NCI-H2029 (cell line): ENCODE data around the gene FRMD4A.
"Not testable (repeated sequence)": the region's sequence is repeated elsewhere in the genome, so short reads cannot be mapped to it uniquely, and the experiment has no call there.

Experiments used
- DNase-seq: peaks from one replicate; lab custom pipeline; 2025; lab: John Stamatoyannopoulos, UW

Gene FRMD4A

DNA sequence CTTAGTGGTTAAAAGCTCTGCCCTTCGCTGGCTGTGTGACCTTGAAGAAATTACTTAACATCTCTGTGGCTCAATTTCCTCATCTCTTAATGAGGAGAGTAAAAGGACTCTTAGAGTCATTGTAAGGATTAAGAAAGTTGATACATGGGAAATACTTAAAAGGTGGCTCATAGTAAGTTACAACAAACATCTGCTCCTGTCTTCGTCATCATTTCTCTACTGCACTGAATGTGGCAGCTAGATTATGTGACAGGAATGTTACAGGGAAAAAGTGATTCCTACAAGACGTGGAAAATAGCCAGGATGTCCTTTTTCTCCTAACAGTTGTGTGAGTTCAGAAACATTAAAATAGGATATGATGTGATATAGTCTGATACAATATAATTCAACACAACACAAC, 184.7 kb downstream of the FRMD4A start:
- no peak for DNase-seq

- no peak for DNase-seq
These were observed 186.3 kb downstream of the FRMD4A start for GRCh38 chr10:14144451-14144850.

GRCh38 chr10:14142606-14143250, 188.0 kb downstream of the FRMD4A start:
- no peak for DNase-seq

DNA sequence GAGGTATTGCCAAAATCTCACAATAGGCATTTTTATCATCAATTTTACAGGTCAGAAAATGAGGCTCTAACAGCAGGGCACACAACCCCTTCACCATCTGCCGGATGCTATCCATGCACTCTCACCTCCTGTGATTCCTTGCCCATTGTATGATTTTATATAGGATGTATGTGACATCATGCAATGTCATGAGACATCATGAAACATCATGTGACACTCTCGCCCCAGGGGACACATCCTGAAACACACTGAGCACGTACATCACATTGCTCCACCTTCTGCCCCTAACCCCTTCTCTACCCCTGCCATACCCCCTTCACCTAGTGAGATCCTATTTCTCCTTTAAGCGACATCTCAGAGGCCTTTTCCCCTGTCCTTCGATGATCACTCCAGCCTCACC, 189.4 kb downstream of the FRMD4A start:
- no peak for DNase-seq

DNA sequence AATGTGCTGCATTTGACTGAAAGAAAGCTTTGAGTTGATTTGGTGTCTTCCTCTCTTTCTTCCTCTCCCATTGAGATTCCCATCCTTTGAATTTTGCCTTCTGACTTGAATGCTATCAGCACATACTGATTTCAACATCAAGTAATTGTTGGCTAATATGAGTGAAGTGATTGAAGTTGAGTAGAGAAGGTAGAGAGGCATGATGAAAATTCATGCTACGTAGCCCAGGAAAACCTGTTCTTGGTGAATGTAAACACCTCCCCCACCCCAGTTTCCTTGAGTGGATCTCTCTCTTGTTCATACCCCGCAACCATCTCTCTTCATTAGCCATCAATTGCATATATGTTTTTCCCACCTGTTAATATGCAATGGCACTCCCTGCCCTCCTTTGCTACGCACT, 193.3 kb downstream of the FRMD4A start:
- DNase-seq = no peak

DNA sequence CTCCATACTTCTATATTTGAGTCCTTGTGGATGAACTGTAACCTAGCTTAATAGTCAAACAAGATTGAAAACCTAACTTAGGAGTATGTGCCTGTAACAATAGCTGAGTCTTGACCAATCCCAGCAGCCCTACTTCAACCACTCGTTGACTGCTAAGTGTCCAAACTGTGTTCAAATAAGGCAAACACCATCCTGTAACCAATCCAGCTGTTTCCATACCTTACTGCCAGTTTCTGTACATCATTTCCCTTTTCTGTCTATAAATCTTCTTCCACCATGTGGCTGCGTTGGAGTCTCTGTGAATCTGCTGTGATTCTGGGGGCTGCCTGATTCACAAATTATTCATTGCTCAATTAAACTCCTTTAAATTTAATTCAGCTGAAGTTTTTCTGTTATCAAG, 195.5 kb downstream of the FRMD4A start:
- not testable (repeated sequence) for DNase-seq

DNA sequence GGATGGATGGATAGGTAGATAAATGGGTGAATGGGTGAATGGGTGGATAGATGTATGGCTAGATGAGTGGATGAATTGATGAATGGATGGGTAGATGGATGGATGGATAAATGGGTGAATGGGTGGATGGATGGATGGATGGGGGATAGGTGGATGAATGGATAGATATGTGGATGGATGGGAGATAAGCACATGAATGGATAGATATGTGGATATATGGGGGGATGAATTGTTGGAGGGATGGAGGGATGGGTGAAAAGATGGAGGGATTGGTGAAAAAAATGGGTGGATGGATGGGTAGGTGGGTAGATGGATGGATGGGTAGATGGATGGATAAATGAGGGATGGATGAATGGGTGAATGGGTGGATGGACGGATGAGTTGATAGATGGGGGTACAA, 196.4 kb downstream of the FRMD4A start:
- no peak for DNase-seq

DNA sequence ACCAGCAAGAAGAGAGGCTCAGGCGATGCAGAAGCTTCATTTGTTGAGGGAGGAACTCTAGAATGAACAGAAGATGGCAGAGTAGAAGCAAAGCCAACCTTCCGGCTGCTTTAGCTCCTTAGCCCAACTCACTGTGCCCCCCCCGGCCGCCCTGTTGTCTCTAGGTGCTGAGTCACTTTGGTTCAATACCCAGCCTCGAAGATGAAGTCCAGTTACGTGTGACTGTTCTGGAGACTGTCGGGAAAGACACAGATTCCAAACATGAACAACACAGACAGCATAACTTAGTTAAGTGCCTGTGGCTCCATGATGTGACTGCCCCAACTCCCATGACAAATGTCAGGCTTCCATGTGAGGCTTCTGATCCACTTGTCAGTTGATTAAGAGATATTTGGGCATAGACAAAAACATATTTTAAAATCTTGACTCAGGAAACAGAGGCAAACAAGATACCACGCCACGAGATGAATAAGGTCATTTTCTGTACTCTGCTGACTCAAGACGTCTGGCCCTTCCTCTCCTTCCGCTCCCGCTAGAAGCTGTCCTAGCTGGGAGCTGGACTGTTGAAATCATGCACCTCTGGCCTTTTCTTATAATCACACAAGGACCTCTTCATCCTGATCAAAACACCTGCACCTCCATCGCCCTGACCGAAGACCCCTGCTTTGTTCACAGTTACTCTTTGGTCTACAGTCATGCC, 199.3 kb downstream of the FRMD4A start:
- DNase-seq = no peak

GRCh38 chr10:14129770-14130169, 201.0 kb downstream of the FRMD4A start:
- DNase-seq = no peak

- DNase-seq = no peak
These were observed 202.2 kb downstream of the FRMD4A start for GRCh38 chr10:14128519-14128918.

- DNase-seq = no peak
These were observed 203.9 kb downstream of the FRMD4A start for GRCh38 chr10:14126697-14127440.

- DNase-seq = no peak
These were observed 205.2 kb downstream of the FRMD4A start for GRCh38 chr10:14125564-14125963.

DNA sequence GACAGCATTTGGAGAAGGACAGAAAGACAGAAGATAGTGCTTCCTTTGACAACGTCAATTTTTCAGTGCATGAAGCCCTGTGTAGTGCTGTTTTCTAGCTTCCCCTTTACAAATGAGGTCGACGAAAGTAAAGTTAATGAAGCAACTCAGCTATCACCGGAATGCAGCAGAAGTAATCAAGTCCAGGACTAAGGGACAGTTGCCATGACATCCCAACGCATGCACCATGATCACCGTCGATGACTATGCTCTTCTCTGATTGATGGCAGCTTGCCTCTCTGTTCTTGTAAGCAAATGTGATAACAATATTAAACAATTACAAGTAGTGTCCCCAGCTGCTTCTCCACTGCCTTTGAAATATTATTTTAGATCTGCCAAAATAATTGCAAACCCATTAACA, 205.8 kb downstream of the FRMD4A start:
- DNase-seq = no peak

DNA sequence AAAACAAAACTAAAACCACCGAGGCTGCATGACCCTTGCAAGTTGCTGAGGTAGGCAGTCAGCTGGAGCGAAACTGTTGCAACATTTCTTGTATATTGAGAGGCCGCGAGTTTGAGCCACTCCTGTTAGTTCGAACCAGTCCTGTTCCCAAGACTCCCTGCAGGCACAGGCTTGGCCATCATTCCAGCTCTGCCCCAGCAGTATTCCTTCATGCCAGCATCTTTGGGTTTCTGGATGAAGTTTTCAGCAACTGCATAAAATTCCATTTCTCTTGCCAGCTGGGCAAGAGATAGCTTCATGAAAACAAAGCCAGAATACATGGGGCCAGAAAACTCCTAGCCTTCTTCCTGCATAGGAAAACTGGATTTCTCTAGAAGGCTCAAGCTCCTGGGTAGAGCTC, 207.6 kb downstream of the FRMD4A start:
- no peak for DNase-seq

DNA sequence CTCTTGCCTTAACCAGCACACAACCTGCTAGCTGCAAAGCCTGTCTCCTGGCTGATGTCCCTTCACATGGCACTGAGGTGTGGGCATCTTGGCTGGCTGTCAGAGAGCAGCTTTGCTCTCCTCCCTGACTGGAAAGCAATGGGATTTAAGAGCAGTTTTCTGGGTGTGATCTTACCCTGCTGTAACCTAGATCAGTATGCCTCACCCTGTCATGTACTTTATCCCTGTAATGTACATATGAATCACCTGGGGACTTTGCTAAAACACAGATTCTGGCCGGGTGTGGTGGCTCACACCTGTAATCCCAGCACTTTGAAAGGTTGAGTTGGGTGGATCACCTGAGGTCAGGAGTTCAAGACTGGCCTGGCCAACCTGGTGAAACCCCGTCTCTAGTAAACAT, 209.9 kb downstream of the FRMD4A start:
- no peak for DNase-seq

- peak; percentile 38 for DNase-seq
These were observed 211.8 kb downstream of the FRMD4A start for GRCh38 chr10:14118953-14119352.

- DNase-seq = no peak
These were observed 213.9 kb downstream of the FRMD4A start for GRCh38 chr10:14116837-14117236.

GRCh38 chr10:14116021-14116420, 214.7 kb downstream of the FRMD4A start:
- DNase-seq = no peak

DNA sequence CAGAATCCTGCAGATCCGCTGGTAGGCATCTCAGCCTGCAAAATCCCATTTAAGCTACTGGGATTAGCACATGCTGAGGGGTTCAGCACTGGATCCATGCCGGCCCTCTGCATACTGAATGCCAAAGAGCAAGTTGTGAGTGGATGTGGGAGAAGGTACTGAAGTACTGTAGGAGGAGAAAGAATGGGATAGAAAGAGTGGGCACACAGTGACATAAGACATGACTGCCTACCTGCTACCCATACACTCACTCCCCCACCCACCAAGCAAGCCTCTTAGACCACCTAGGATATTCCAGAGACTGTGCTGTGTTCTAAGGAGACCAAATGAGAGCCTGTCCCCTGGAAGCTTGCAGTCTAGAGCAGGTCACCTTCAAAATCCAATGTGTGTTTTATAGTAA, 215.9 kb downstream of the FRMD4A start:
- no peak for DNase-seq

DNA sequence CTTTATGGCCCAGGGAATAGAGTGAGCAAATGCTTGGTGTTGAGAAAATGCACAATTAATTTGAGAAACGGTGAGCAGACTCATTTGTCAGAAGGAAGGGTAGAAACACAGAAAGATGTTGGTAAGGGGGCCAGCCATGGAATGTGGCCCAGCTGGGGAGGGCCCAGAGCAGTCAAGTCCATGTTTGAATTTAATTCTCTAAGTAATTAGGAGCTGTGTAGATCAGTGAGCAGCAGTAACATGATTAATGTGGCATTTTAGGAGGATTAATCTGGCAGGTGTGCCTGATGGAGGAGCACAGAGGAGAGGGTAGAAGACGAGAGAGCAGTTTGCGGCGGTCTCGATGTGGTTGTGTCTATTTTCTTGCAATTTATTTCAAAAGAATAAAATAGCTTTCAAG, 218.7 kb downstream of the FRMD4A start:
- DNase-seq = no peak

DNA sequence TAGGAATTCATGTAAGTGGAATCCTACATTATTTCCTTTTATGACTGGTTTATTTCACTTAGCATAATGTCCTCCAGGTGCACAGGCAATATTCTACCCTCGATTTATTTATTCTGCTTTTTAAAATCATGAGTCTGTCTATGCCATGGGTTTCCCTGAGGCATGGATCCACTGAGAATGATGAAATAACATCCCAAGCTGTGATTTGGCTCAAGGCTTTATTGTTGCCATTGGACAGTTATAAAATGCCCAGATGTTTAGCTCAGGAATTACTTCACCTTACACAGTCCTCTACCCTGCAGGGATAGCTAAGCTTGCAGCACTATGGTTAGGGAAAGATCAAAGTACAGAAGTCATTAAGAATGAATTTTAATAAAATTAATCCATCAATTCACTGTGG, 219.5 kb downstream of the FRMD4A start:
- DNase-seq = no peak

- DNase-seq = no peak
These were observed 223.9 kb downstream of the FRMD4A start for GRCh38 chr10:14106828-14107227.

DNA sequence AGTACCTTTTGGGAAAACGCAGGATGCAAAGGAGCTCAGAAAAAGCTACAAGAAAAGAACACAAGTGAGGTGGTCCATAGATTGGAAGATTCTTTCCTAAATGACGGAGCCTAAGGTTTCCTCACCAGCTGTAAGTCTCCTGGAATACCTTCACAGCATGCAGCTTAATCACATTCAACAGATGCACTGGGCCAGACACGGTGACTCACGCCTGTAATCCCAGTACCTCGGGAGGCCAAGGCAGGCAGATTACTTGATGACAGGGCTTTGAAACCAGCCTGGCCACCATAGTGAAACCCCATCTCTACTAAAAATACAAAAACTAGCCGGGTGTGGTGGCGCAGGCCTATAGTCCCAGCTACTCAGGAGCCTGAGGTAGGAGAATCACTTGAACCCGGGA, 228.7 kb downstream of the FRMD4A start:
- no peak for DNase-seq
